Putamen (tissue), 1 donor: Measurements from ENCODE around the gene TAS1R3.
A peak's percentile ranks its signal among the peaks of the same experiment; 100 is the strongest.

Experiments used
- DNase-seq: peaks from one replicate; pipeline ENCODE4 v3.0.0-alpha.2; 2016; ENCODE audit warnings: low spot score

The TAS1R3 gene

DNA sequence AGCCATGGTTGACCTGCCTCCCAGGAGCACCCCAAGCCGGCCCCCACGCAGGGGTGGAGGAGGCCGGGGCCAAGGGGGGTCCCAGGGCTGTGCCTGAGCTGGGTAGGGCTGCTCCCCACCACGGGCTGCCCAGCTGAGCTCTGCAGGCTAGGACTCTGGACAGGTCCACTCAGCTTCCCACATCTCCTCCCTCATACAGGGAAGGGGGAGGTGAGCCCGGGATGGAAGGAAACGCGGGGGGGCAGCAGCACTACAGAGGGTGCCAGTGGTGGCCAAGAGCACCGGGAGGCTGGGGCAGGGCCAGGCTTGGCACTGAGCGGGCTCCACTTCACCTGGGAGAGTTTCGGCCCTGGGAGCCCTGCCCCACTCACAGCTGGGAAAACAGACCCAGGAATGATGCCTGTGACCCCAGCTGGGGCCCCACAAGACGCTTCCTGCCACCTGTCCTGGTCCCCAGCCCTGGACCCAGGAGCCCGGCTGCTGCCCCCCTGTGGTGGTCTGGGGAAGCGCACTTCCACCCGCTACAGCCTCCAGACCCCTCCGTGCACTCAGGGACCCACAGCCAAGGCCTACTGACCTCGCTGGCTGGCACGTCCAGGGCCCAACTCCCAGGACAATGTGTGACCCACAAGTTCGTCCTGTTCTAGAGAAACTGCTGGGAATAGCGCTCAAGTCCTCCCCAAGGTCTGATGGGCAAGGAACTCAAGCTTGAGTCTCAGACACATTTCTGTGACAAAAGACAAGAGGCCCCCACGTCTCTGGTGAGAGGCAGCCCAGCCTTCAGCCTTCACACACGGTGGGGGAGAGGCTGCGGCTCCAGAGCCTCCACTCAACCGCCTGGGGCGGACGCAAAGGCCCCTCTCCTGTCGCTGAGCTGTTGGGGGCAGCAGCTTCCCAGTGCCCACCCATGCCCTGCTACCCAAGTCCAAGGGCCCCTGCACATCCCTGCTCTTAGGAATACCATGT, 40.9 kb downstream of the TAS1R3 start:
- no peak for DNase-seq

DNA sequence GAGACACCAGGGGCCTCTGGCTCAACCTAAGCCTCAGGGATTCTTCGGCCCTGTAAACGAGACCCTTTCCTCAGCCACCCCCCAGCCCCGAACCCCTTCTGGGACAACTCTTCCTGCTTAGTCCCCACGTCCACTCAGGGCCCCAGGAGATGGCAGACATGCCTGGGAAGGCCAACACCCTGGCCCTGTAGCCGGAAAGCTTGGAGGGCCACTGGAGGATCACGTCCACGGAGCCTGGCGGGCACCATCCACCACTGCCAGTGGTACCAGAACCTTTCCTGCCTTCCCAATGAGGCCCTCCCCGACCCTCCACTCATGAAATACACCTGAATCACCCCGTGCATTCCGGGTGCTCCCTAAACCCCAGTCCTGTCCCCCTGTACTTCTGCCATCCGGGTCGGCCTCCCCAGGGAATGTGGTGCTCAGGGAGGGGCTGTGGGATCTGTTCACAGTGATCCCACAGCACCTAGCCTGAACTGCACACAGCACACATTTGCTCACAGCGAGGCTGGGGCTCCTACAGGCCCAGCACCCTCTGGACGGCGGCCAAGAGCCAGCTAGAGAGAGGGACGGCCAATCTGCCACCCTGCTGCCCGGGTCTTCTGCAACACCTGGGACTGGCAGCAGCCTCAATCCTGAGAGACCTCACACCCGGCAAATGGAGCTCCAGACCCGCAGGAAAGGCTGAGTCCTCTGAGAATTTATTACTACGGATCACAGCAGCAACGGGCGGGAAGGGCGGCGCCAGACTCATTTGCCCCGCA, 42.2 kb downstream of the TAS1R3 start:
- DNase-seq = no peak

DNA sequence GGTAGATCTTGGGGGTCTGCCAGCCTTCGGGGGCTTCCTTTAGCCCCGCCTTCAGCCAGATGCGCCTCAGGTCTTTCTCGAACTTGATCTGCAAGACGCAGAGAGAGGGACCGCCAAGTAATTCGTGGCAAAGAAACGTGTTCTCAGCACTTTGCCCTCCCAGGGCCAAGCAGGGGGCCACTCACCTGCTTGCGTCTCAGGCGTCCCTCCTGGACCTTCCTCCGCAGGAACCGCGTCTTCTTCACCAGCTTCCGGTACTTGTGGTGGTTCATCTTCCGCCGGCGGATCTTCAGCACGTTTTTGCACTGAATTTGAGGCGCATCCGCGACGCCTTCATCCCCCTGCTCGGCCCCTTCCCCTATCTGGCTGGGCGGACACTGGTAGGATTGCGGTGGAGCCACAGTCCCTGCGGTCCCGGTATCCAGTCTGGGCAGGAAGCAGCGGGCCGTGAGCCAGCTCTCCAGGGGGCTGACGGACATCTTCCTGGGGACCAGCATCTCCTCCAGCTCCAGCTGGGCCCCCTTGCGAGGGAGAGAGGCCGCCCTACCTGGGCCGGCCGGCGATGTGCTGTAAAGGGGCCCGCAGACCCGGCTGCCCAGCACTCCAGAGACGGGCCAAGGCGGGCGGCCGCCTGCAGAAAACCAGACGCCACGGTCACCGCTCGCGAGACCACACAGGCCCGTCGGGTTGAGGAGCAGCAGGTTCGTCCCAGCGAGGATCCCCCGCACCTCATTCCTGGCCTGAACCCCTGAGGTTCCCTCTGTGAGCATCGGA, 42.9 kb downstream of the TAS1R3 start:
- DNase-seq = no peak

DNA sequence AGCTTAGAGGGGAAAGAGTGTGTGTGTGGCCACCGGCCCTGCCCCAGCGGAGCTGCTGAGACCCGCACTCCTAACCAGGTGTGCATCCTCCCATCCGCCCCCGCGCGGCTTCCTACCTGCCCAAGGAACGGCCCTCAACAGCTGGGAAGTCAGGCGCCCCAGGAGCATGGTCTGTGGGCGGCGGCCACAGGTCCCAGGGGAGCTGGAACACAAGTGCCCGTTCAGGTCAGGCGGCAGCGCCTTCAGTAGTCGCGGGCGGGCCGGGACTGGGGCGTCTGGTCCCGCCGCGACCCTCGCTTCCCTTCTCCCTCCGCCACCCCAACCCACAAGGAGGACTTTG, 43.5 kb downstream of the TAS1R3 start:
- DNase-seq = no peak

DNA sequence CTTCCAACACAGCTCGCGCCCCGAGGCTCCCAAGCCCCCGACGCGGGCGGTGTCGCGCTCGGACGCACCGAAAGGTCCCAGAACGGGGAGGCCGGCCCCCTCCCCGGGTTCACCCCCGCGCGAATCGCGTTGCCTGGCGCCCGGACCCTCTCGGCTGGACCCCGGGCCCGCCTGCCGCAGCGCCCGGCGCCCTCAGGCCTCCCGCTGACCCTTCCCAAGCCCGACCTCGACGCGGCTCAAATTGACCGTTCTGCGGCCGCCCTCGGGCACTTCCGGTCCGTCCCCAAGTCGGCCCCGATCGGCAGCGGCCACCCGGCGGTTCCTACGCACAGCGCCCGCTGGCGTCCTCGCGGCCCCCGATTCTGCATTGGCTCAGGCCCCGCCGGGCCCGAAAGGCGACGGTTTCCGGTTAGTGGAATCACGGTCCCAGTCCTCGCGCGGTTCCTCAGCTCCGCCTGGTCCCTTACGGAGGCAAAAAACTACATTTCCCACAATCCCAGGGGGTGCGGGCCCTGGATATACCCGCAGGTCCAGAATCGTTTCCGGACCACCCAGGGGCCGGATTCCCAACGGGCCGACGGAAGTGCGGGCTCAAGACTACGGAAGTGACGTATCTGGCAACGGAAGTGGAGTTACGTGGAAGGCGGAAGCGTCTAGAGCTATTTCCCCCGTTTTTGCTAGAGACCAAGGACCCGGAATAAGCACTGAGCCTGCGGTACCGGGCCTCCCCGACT, 44.0 kb downstream of the TAS1R3 start, which contains the start of gene AURKAIP1:
Gene AURKAIP1, minus strand, starts transcription at position 279 of the 734 bp plus-strand sequence. CDS start 451 bp downstream, outside the sequence.
- DNase-seq = peak; percentile 100

DNA sequence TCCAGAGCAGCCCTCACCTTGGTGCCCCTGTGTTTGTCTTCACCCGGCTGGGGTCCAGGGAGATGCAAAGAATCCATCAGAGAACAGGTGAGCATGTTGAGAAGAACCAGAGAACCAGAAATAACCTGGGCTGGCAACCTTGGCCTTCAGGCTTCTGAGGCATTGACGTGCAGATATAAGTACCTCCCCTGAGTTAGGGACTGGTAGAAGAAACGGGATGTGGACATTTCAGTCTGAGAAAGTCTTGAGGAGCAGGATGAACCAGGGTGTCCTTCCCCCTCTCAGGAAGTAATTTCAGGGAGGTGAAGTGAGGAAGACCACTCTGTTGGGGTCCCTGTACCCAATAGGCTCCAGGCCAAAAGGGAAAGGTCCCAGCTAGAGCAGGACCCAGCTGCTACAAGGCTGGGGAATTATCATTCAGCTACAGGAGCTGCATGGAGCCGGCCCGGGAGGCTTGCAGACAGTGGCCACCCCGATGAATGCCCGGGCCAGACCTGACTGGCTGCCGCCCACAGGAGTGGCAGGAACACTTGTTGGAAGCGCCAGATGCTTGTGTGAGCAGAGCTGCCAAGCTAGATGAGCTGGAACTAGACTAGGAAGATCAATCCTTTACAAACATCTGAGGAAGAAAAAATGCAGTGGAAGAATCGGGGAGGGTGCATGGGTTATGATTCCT, 45.6 kb downstream of the TAS1R3 start:
- no peak for DNase-seq

DNA sequence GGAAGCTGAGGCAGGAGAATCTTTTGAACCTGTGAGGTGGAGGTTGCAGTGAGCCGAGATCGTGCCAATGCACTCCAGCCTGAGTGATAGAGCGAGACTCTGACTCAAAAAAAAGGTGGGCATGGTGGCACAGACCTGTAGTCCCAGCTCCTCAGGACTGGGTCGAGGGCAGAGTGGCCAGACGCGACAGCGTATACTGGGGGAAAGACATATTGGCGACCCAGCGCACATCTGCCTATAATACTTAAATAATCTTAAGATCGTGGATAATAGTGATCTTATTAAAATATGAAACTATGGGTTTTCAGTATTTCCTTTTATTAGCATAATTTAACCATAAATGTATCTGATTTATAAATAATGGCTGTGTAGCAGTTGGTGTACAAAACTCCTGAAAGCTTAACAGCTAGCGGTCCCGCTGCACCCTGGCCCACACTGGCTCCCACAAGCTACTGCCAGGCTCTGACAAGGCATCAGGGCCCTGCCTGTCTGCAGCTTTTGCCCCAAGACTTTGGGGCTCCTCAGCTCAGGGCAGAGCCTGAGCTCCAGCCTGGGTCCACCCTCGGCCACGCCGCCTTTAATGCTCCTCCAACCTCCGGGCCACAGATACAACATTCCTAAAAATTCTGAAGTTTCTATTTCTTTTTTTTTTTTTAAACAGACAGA, 46.6 kb downstream of the TAS1R3 start:
- no peak for DNase-seq

DNA sequence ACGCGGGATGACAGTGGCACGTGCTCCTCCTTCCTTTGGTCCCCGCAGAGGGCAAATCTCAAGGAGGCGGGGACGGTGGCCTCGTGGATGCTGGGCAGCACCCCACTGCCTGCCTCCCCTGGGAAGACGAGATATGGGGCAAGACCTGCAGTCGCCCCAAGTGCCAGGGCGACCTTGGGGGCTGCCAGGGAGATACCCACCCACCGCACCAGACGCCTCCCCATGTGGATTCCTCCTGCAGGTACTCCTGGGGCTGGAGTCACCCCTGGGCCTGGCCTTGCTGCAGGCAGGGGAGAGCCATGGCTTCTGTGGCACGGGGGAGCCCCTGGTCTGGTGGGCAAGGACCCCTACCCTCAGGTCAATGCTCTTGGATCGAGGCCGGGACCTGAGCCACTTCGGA, 49.8 kb downstream of the TAS1R3 start:
- DNase-seq = no peak

DNA sequence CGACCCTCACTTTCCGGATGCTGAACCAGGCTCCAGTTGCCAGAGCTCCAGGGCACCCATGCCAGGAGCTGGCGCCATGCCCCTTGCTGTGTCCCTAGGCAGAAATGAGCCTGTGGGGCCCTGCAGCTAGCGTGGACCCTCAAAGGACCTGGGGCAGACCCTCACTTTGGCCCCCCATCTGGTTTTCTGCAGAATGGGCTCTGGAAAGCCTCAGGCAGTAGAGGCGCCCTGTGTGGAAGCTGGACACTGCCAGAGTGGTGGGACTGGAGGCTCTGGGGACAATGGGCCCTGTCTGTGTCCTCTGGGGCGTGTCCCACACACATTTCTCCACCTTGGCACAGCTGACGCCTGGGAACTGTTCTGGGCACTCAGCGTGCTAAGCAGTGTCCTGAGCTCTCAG, 50.2 kb downstream of the TAS1R3 start:
- no peak for DNase-seq
